Measurements from ENCODE around the gene IGF2R.
A peak's percentile ranks its signal among the peaks of the same experiment; 100 is the strongest.
"Not testable (repeated sequence)": the region's sequence is repeated elsewhere in the genome, so short reads cannot be mapped to it uniquely, and the experiment has no call there.

Gene IGF2R

DNA sequence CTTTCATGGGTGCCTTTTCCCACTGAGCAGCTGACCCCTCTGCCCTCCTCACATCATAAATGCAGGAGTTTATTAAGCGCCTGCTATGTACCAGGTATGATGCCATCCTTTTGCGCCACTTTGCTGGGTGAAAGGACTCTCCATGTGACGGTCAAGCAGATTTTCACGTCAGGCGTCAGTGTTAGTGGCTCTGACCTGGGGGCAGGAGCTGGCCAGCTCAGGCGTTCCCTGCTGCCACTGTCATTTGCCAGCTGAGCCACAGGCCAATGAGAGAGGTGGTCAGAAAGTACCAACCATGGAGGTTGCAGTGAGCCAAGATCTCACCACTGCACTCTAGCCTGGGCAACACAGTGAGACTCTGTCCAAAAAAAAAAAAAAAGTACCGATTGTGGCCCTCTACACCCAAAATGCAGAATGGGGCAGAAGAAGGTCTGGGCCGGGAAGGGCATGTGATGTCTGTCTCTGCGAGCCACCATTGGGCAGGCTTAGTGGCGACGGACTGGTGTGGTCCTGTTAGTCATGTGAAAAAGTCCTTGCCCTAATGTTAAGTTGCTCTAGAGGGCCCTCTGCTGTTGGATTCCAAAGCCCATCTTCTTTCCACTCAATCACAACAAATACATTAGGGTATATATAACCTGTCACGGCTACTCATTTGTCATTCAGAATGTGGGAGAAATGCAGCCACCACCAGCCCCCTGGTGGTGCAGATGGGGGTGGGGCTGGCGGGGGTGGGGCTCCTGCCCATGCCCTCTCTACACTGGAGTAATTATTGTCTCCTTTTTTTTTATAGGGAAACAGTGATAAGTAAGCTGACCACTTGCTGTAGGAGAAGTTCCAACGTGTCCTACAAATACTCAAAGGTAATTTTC, 134.3 kb downstream of the IGF2R start:
- H3K9me3 Mint-ChIP-seq: no peaks in the 10 kb centered on the region
- no peak overlapping the region for H3K4me3 Mint-ChIP-seq
- no peak for DNase-seq (ENCODE audit: low spot score)
- H3K4me1 Mint-ChIP-seq (ENCODE audit: low read depth): peaks cover 12% of the 10 kb centered on the region
- H3K27ac Mint-ChIP-seq: no peak overlapping the region
- no peaks in the 10 kb centered on the region for H3K27me3 Mint-ChIP-seq (ENCODE audit: low read depth)
- H3K36me3 Mint-ChIP-seq (ENCODE audit: low read depth): peaks cover 53% of the 10 kb centered on the region

GRCh38 chr6:160103825-160104100, 134.9 kb downstream of the IGF2R start:
- H3K27ac Mint-ChIP-seq: no peak overlapping the region
- H3K4me3 Mint-ChIP-seq: no peak overlapping the region
- H3K36me3 Mint-ChIP-seq (ENCODE audit: low read depth): peaks cover 50% of the 10 kb centered on the region
- DNase-seq (ENCODE audit: low spot score): no peak
- H3K9me3 Mint-ChIP-seq: no peaks in the 10 kb centered on the region
- no peaks in the 10 kb centered on the region for H3K27me3 Mint-ChIP-seq (ENCODE audit: low read depth)
- peaks cover 12% of the 10 kb centered on the region for H3K4me1 Mint-ChIP-seq (ENCODE audit: low read depth)

DNA sequence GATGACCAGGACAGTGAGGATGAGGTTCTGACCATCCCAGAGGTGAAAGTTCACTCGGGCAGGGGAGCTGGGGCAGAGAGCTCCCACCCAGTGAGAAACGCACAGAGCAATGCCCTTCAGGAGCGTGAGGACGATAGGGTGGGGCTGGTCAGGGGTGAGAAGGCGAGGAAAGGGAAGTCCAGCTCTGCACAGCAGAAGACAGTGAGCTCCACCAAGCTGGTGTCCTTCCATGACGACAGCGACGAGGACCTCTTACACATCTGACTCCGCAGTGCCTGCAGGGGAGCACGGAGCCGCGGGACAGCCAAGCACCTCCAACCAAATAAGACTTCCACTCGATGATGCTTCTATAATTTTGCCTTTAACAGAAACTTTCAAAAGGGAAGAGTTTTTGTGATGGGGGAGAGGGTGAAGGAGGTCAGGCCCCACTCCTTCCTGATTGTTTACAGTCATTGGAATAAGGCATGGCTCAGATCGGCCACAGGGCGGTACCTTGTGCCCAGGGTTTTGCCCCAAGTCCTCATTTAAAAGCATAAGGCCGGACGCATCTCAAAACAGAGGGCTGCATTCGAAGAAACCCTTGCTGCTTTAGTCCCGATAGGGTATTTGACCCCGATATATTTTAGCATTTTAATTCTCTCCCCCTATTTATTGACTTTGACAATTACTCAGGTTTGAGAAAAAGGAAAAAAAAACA, 136.1 kb downstream of the IGF2R start:
- DNase-seq (ENCODE audit: low spot score): no peak
- Mint-ChIP-seq H3K36me3 (ENCODE audit: low read depth) (peaks cover 44% of the 10 kb centered on the region), H3K9me3 (no peaks in the 10 kb centered on the region), H3K27me3 (ENCODE audit: low read depth) (no peaks in the 10 kb centered on the region), H3K4me1 (ENCODE audit: low read depth) (peaks cover 12% of the 10 kb centered on the region), H3K27ac (no peak overlapping the region), H3K4me3 (no peak overlapping the region)

DNA sequence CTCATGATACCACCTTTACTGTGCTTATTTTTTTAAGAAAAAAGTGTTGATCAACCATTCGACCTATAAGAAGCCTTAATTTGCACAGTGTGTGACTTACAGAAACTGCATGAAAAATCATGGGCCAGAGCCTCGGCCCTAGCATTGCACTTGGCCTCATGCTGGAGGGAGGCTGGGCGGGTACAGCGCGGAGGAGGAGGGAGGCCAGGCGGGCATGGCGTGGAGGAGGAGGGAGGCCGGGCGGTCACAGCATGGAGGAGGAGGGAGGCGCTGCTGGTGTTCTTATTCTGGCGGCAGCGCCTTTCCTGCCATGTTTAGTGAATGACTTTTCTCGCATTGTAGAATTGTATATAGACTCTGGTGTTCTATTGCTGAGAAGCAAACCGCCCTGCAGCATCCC, 137.1 kb downstream of the IGF2R start:
- no peaks in the 10 kb centered on the region for H3K27me3 Mint-ChIP-seq (ENCODE audit: low read depth)
- no peaks in the 10 kb centered on the region for H3K9me3 Mint-ChIP-seq
- H3K4me1 Mint-ChIP-seq (ENCODE audit: low read depth): peaks cover 11% of the 10 kb centered on the region
- no peak overlapping the region for H3K27ac Mint-ChIP-seq
- H3K36me3 Mint-ChIP-seq (ENCODE audit: low read depth): peaks cover 41% of the 10 kb centered on the region
- DNase-seq (ENCODE audit: low spot score): no peak
- H3K4me3 Mint-ChIP-seq: no peak overlapping the region

DNA sequence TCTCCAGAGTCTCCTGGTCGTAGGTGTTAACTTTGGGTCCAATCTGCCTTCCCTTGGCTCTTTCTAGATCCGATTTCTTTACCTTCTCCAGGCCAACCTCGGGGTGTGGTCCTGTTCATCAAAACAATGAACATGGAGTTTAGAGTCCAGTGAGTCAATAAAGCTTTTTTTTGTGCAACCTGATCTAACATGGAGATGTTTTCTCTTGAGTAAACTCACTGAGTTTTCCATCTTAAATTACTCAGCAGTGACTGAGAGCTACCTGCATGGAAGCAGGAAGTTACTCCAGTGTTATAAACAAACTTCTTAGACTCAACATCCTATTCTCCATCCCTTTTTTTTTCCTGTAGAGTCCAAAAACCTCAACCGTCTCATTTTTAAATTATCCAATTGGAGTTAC, 137.8 kb downstream of the IGF2R start:
- Mint-ChIP-seq H3K9me3 (no peaks in the 10 kb centered on the region), H3K27me3 (ENCODE audit: low read depth) (no peaks in the 10 kb centered on the region), H3K4me1 (ENCODE audit: low read depth) (peaks cover 11% of the 10 kb centered on the region), H3K27ac (no peak overlapping the region), H3K36me3 (ENCODE audit: low read depth) (peaks cover 41% of the 10 kb centered on the region), H3K4me3 (no peak overlapping the region)
- no peak for DNase-seq (ENCODE audit: low spot score)

DNA sequence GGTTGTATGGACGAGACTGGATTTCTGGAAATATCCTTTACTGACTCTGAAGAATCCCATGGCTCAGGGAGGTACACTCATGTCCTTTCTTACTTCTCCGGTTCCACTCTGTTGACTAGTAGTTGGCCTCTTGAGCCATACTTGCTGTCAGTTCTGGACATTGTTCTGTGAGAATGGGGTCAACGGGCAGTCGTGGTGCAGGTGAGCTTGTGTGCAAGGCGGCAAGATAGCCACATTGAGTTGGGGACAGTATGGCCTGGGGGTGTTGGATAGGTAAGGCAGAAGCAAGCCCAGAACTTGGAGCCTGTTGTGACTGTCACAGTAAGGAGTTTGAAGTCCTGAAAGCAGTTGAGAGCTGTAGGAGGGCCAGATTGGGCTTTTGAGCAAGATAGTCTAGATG, 139.2 kb downstream of the IGF2R start:
- H3K27me3 Mint-ChIP-seq (ENCODE audit: low read depth): no peaks in the 10 kb centered on the region
- peaks cover 11% of the 10 kb centered on the region for H3K4me1 Mint-ChIP-seq (ENCODE audit: low read depth)
- no peak for DNase-seq (ENCODE audit: low spot score)
- peak overlapping the region; percentile 73 for H3K27ac Mint-ChIP-seq
- no peak overlapping the region for H3K4me3 Mint-ChIP-seq
- H3K36me3 Mint-ChIP-seq (ENCODE audit: low read depth): peaks cover 35% of the 10 kb centered on the region
- H3K9me3 Mint-ChIP-seq: no peaks in the 10 kb centered on the region

DNA sequence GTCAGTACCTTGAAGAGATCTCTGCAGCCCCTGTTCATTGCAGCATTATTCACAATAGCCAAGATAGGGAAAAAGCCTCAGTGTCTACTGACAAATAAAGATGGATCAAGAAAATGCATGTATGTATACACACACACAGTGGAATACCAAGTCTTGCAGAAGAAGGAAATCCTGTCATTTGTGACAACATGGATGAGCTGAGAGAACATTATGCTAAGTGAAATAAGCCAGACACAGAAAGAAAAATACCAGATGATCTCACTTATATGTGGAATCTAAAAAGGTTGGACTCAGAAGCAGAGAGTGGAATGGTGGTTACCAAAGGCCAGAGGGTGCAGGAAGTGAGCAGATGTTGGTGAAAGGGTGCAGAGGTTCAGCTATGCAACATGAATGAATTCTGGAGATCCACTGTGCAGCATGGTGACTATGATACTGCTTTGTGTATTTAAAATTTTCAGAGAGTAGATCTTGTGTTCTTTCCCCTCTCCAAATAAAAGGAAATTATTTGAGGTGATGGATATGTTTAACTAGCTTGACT, 141.8 kb downstream of the IGF2R start:
- DNase-seq (ENCODE audit: low spot score): no peak
- H3K27me3 Mint-ChIP-seq (ENCODE audit: low read depth): no peaks in the 10 kb centered on the region
- peaks cover 19% of the 10 kb centered on the region for H3K36me3 Mint-ChIP-seq (ENCODE audit: low read depth)
- H3K4me1 Mint-ChIP-seq (ENCODE audit: low read depth): peaks cover 11% of the 10 kb centered on the region
- H3K9me3 Mint-ChIP-seq: no peaks in the 10 kb centered on the region
- H3K4me3 Mint-ChIP-seq: no peak overlapping the region
- peak overlapping the region; percentile 5 for H3K27ac Mint-ChIP-seq

DNA sequence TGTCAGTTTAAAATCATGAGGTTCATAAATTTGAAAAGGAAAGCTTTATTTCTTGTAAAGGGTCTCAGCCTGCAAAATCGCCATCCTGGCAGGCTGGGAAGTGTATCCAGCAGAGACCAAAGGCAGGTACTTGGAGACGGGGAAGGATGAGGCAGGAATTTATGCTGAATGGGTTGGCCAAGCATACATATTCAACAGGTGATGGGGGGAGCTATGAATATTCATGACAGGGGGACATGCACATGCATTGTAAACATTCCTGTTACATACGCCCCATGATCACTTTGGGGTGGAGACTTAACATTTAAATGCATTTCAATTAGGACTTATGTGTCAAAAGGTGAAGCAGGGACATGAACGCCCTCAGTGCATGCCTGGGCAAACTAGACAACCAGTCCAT, 142.9 kb downstream of the IGF2R start:
- H3K4me1 Mint-ChIP-seq (ENCODE audit: low read depth): peaks cover 11% of the 10 kb centered on the region
- no peaks in the 10 kb centered on the region for H3K9me3 Mint-ChIP-seq
- H3K27ac Mint-ChIP-seq: no peak overlapping the region
- no peaks in the 10 kb centered on the region for H3K27me3 Mint-ChIP-seq (ENCODE audit: low read depth)
- no peak for DNase-seq (ENCODE audit: low spot score)
- H3K36me3 Mint-ChIP-seq (ENCODE audit: low read depth): peaks cover 11% of the 10 kb centered on the region
- no peak overlapping the region for H3K4me3 Mint-ChIP-seq

GRCh38 chr6:160112628-160113299, 143.9 kb downstream of the IGF2R start:
- peaks cover 11% of the 10 kb centered on the region for H3K4me1 Mint-ChIP-seq (ENCODE audit: low read depth)
- H3K27me3 Mint-ChIP-seq (ENCODE audit: low read depth): no peaks in the 10 kb centered on the region
- DNase-seq (ENCODE audit: low spot score): no peak
- H3K27ac Mint-ChIP-seq: no peak overlapping the region
- H3K36me3 Mint-ChIP-seq (ENCODE audit: low read depth): peaks cover 15% of the 10 kb centered on the region
- no peaks in the 10 kb centered on the region for H3K9me3 Mint-ChIP-seq
- H3K4me3 Mint-ChIP-seq: no peak overlapping the region

DNA sequence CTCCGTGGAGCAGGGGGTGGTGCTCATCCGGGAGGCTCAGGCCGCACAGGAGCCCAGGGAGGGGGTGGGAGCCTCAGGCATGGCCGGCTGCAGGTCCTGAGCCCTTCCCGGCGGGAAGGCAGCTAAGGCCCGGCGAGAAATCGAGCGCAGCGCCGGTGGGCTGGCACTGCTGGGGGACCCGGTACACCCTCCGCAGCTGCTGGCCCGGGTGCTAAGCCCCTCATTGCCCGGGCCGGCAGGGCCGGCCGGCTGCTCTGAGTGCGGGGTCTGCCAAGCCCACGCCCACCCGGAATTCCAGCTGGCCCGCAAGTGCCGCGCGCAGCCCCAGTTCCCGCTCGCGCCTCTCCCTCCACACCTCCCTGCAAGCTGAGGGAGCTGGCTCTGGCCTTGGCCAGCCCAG, 145.7 kb downstream of the IGF2R start:
- H3K4me1 Mint-ChIP-seq (ENCODE audit: low read depth); H3K4me3 Mint-ChIP-seq; H3K27ac Mint-ChIP-seq; DNase-seq (ENCODE audit: low spot score); H3K27me3 Mint-ChIP-seq (ENCODE audit: low read depth); H3K9me3 Mint-ChIP-seq: not testable (repeated sequence)
- peaks cover 14% of the 10 kb centered on the region for H3K36me3 Mint-ChIP-seq (ENCODE audit: low read depth)

DNA sequence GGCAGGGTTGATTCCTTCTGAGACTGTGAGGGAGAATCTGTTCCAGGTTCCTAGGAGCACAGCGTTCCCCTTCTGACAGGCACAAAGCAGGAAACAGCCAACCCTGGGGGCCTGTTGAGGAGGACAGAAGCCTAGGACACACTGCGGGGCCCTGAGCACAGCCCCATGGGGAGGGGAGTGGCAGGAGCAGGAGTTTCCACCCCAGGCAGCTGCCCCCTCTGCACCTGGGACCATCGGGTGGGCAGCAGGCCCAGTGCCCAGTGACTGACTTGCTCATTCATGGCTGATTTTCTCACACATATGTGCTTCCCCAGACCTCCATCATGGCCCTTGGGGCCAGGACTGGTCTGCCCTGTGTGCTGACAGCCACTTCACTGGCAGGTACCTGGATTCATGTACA, 146.5 kb downstream of the IGF2R start:
- H3K9me3 Mint-ChIP-seq: no peaks in the 10 kb centered on the region
- H3K27me3 Mint-ChIP-seq (ENCODE audit: low read depth): no peaks in the 10 kb centered on the region
- peaks cover 15% of the 10 kb centered on the region for H3K36me3 Mint-ChIP-seq (ENCODE audit: low read depth)
- H3K27ac Mint-ChIP-seq: no peak overlapping the region
- peaks cover 3% of the 10 kb centered on the region for H3K4me1 Mint-ChIP-seq (ENCODE audit: low read depth)
- no peak overlapping the region for H3K4me3 Mint-ChIP-seq
- no peak for DNase-seq (ENCODE audit: low spot score)

GRCh38 chr6:160116411-160116810, 147.5 kb downstream of the IGF2R start:
- Mint-ChIP-seq H3K9me3 (no peaks in the 10 kb centered on the region), H3K4me3 (no peak overlapping the region), H3K27ac (no peak overlapping the region), H3K4me1 (ENCODE audit: low read depth) (no peaks in the 10 kb centered on the region), H3K27me3 (ENCODE audit: low read depth) (no peaks in the 10 kb centered on the region), H3K36me3 (ENCODE audit: low read depth) (peaks cover 15% of the 10 kb centered on the region)
- DNase-seq (ENCODE audit: low spot score): no peak

DNA sequence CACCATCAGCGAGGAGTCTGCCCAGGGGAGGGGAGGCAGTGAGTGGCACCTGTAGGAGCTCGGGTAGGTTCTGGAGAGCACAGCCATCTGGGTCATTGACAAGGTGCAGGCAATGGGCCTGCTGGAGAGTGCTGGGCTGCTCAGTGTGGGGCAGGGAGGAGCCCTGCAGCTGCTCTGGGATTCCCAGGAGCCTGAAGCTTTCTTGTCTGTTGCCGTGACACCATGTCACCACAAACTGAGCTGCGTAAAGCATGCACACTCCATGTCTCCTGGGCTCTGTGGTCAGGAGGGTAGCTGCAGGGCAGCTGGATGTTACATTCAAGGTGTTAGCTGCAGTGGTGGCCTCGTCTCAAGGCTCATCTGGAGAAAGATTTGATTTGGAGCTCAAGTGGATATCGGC, 148.3 kb downstream of the IGF2R start:
- Mint-ChIP-seq H3K27ac (no peak overlapping the region), H3K9me3 (no peaks in the 10 kb centered on the region), H3K4me1 (ENCODE audit: low read depth) (no peaks in the 10 kb centered on the region), H3K4me3 (no peak overlapping the region), H3K27me3 (ENCODE audit: low read depth) (no peaks in the 10 kb centered on the region), H3K36me3 (ENCODE audit: low read depth) (peaks cover 15% of the 10 kb centered on the region)
- no peak for DNase-seq (ENCODE audit: low spot score)

GRCh38 chr6:160118620-160119229, 149.8 kb downstream of the IGF2R start:
- H3K9me3 Mint-ChIP-seq: no peaks in the 10 kb centered on the region
- DNase-seq (ENCODE audit: low spot score): no peak
- no peaks in the 10 kb centered on the region for H3K27me3 Mint-ChIP-seq (ENCODE audit: low read depth)
- H3K27ac Mint-ChIP-seq: no peak overlapping the region
- H3K36me3 Mint-ChIP-seq (ENCODE audit: low read depth): peaks cover 12% of the 10 kb centered on the region
- H3K4me3 Mint-ChIP-seq: no peak overlapping the region
- no peaks in the 10 kb centered on the region for H3K4me1 Mint-ChIP-seq (ENCODE audit: low read depth)

Measured in T-helper 2 cell treated with Interferon-gamma antibody and Interleukin-4, amounts not matched to agents 5 μg/mL and 100 μg/mL, for 36 hours (primary cell).